HG02840 (cell line): ENCODE measurements around the gene ST8SIA5.

Experiments used
- ATAC-seq: cut with Tn5 transposase; IDR thresholded peaks from one replicate; pipeline ENCODE4 v1.9.1; 2021; ENCODE audit warnings: mild to moderate bottlenecking, moderate library complexity, moderate number of reproducible peaks; ENCODE audit not compliant: unreplicated experiment, low FRiP score

ST8SIA5 gene

DNA sequence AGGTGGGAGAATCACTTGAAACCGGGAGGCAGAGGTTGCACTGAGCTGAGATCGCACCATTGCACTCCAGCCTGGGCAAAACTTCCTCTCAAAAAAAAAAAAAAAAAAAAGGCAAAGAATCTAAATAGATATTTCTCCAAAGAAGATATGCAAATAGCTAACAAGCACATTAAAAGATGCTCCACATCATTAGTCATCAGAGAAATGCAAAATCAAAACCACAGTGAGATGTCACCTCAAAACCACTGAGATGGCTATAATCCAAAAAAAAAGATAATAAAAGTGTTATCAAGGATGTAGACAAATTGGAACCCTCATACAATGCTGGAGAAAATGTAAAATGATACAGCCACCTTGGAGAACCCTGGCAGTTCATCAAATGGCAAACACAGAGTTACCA, 8.4 kb downstream of the ST8SIA5 start:
- no peak for ATAC-seq

- ATAC-seq: no peak
These were observed 16.8 kb downstream of the ST8SIA5 start for GRCh38 chr18:46740046-46740445.

DNA sequence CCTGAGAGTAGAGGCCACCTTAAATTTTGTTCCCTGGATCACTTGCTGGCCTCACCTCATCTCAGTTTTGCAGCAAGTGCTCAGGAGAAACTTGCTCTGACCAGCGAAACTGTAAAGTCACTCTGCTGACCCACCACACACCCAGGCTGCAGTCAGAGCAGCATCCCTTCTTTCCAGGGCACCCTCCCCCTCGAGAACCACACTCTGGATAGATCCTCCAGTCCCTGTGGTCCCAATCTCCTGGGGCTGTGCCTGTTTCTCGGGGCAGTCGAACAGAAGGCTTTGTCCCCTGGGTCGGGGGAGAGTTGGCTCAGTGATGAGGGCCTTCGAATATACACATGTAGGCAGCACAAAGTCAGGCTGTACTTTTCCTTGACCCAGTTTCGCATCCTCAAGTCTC, 18.4 kb downstream of the ST8SIA5 start:
- no peak for ATAC-seq

GRCh38 chr18:46736736-46737135, 20.1 kb downstream of the ST8SIA5 start:
- no peak for ATAC-seq

DNA sequence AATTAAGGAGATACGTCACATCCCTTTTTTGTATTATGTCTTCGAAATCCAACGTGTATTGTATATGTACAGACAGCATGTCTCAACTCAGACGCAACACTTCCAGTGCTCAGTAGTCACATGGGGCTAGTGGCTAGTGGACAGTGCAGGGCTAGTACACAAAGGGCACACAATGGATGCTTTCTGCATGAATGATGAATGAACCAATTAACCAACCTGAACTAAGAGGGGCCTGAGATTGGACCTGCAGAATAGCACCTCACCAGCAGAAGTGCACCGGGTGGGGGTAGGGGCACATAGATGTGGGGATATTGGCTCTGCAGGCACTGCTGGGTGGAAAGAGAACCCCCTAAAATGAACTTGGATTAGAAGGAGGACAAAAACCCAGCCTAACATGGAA, 20.7 kb downstream of the ST8SIA5 start:
- ATAC-seq: no peak

GRCh38 chr18:46734981-46735380, 21.9 kb downstream of the ST8SIA5 start:
- ATAC-seq: no peak

GRCh38 chr18:46733872-46734271, 23.0 kb downstream of the ST8SIA5 start:
- ATAC-seq: no peak

DNA sequence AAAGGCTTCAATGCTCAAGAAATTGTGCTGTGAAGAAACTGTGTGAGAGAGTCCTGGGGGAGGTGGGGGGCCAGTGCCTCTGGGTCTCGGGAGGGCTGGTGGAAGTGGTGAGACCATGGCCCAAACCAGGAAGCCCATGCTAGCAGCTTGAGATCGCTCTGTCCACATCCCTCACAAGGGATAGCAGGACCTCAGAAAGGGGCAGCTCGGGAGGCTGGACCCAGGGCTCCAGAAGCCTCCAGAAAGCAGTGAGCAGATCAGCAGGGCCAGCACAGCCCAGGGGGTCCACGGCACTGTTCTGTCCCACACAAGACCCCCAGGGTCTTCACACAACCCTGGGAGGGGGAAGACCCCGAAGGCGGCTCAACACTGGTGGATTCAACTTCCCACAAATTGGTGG, 24.1 kb downstream of the ST8SIA5 start:
- ATAC-seq: no peak

GRCh38 chr18:46732201-46732600, 24.7 kb downstream of the ST8SIA5 start:
- no peak for ATAC-seq

- ATAC-seq: no peak
These were observed 25.5 kb downstream of the ST8SIA5 start for GRCh38 chr18:46731316-46731715.

- ATAC-seq: no peak
These were observed 28.5 kb downstream of the ST8SIA5 start for GRCh38 chr18:46728219-46728930.

GRCh38 chr18:46727177-46727576, 29.7 kb downstream of the ST8SIA5 start:
- no peak for ATAC-seq

GRCh38 chr18:46725310-46725709, 31.5 kb downstream of the ST8SIA5 start:
- no peak for ATAC-seq

- ATAC-seq: no peak
These were observed 32.9 kb downstream of the ST8SIA5 start for GRCh38 chr18:46723856-46724415.

DNA sequence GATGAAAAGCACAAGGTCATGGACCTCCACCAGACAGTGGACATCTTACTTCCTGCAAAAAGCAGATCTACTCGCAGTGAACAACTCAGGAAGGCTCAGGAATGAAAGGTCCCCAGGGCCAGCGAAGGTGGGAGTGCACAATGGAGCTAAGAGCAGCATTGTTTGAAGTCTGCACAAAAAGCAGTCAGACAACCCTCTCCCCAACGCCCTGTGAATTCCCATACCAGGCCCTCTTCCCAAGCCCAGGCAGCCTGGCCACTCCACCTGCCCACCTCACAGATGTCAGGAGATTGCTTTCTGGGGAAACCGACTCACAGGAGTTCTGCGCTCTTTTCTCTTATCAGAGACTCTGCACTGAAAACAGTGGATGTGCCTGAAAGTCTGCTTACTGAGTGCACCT, 34.8 kb downstream of the ST8SIA5 start:
- no peak for ATAC-seq

GRCh38 chr18:46721331-46721730, 35.5 kb downstream of the ST8SIA5 start:
- ATAC-seq: no peak

DNA sequence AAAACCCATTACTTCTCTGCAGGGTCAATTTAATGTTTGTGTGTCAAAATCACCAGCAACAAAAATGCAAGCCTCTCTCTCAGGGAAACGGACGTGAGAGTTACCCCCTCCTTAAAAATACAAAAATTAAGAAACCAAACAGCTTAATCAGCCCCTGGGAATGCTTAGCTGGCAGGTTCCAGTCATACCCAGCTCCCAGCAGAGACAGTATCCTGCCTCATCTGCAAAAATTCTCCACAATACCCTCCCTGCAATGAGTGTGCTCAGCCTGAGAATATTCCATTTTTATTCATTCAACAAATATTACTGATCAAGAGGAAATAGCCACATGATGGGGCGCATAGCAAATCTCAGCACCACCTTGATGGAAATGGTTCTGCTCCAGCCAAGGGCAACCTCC, 36.3 kb downstream of the ST8SIA5 start:
- no peak for ATAC-seq

GRCh38 chr18:46720092-46720491, 36.8 kb downstream of the ST8SIA5 start:
- ATAC-seq: no peak

DNA sequence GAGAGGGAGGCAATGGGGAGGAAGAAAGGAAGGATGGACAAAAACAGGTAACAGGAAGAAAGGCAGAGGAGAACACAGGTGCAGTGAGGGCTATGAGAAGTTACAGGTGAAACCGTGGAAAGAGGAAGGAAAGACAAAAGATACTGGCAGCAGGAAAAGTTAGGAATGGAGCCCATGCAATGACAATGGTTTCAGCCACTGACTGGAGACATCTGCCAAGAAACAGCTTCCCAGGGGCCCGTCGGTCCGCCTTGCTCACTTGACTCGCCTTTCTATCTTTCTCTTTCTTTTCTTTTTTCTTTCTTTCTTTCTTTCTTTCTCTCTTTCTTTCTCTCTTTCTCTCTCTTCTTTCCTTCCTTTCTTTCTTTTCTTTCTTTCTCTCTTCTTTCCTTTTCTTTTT, 37.5 kb downstream of the ST8SIA5 start:
- ATAC-seq: no peak

- no peak for ATAC-seq
These were observed 38.1 kb downstream of the ST8SIA5 start for GRCh38 chr18:46718501-46719341.

DNA sequence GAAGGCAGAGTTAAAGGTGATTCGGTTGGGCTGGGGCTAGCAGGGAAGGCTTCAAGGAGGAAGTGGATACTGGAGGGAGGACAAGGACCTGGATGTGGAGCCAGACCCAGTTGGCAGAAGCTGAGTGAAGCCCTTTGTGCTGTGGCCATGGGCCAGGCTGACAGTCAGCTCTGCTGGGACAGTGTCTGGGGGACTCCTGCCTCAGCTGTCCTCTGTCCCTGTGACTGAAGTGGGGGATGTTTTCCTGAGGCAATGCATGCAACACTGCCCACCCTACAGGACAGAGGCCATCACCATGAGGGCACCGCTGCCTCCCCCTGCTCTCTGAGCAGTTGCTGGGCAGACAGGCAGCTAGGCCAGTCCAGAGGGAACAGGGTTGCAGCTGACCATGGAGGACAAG, 40.0 kb downstream of the ST8SIA5 start:
- ATAC-seq: no peak

GRCh38 chr18:46716336-46716735, 40.5 kb downstream of the ST8SIA5 start:
- ATAC-seq: no peak
